HG03045 (cell line): ENCODE measurements around the gene DLX5.

Experiments
- ATAC-seq: cut with Tn5 transposase; IDR thresholded peaks from one replicate; pipeline ENCODE4 v1.9.1; 2021; ENCODE audit warnings: mild to moderate bottlenecking, moderate library complexity; ENCODE audit not compliant: unreplicated experiment

The DLX5 gene

GRCh38 chr7:96992192-96993005, 32.2 kb downstream of the DLX5 start:
- no peak for ATAC-seq

- ATAC-seq, result no peak
Observed at GRCh38 chr7:96991546-96992191, 33.0 kb downstream of the DLX5 start.

GRCh38 chr7:96989859-96990317, 34.7 kb downstream of the DLX5 start:
- no peak for ATAC-seq

- no peak for ATAC-seq
Observed at GRCh38 chr7:96989241-96989858, 35.3 kb downstream of the DLX5 start.

GRCh38 chr7:96987719-96988118, 36.9 kb downstream of the DLX5 start:
- no peak for ATAC-seq

- no peak for ATAC-seq
Observed at GRCh38 chr7:96986901-96987300, 37.7 kb downstream of the DLX5 start.

- no peak for ATAC-seq
Observed at GRCh38 chr7:96985992-96986391, 38.6 kb downstream of the DLX5 start.

- ATAC-seq, result no peak
Observed at GRCh38 chr7:96982586-96982985, 42.0 kb downstream of the DLX5 start.

GRCh38 chr7:96979551-96980276, 44.9 kb downstream of the DLX5 start:
- no peak for ATAC-seq

GRCh38 chr7:96977445-96977844, 47.2 kb downstream of the DLX5 start:
- no peak for ATAC-seq

GRCh38 chr7:96976106-96976505, 48.5 kb downstream of the DLX5 start:
- no peak for ATAC-seq

GRCh38 chr7:96973986-96974385, 50.6 kb downstream of the DLX5 start:
- no peak for ATAC-seq

GRCh38 chr7:96970739-96971138, 53.9 kb downstream of the DLX5 start:
- ATAC-seq, result no peak
